GM12892 (cell line): ENCODE measurements around the gene ACCSL.

Source experiments
- POLR2A ChIP-seq: IDR thresholded peaks from 2 replicates; pipeline ENCODE4 v1.6.1; 2011; ENCODE audit warnings: low read depth, low read length, control low read depth
- POLR2AphosphoS5 ChIP-seq: IDR thresholded peaks from 2 replicates; pipeline ENCODE4 v1.6.1; 2011; ENCODE audit warnings: low read depth, low read length, control low read depth
- TAF1 ChIP-seq: IDR thresholded peaks from 2 replicates; pipeline ENCODE4 v1.6.1; 2011; ENCODE audit warnings: low read depth, mild to moderate bottlenecking, control low read depth, low read length, borderline replicate concordance

- TF ChIP-seq POLR2A (no peak), POLR2AphosphoS5 (no peak), TAF1 (no peak)
Measured at GRCh38 chr11:44082645-44083044, 34.9 kb downstream of the ACCSL start.
